ENCODE results near the gene PRMT9. TPM values are rescaled to one million over a fixed set of nuclear protein-coding genes. Genes with fewer than 3 reads are reported as not detected.

Gene PRMT9
- total RNA-seq, 3 donors from 2014 or later (not counting 1 experiment from before 2014, with no cell fraction given), result 13.4 to 16.6 (median 13.7) TPM

DNA sequence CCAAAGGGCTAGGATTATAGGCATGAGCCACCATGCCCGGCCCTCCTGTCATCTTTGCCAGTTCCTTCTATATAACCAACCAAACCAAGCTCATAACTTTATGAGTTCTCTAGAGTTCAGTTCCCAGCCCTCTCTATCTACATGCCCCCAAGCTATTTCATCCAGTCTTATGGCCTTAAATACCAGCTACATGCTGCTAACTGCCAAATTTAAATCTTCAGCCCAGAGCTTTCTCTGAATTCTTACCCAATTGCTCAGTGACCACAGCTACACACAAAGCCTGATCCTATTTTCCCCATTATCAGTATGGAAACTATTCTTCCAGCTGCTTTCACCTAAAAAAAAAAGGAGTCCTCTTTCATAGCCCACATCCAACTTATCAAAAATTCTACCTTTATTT, 43.6 kb downstream of the PRMT9 start:
- H3K36me3 ChIP-seq (ENCODE audit: control insufficient read depth, insufficient read depth, low read length), result peaks cover 37% of the 10 kb centered on the region
- DNase-seq, result no peak
- H3K4me3 Mint-ChIP-seq, result no peak overlapping the region
- peaks cover 11 to 17% of the 10 kb centered on the region in 2 donors for H3K4me1 Mint-ChIP-seq
- H3K36me3 Mint-ChIP-seq, result peaks cover 17% of the 10 kb centered on the region
- H3K9me3 ChIP-seq (ENCODE audit: control insufficient read depth, insufficient read depth, low read length), result no peaks in the 10 kb centered on the region
- no peaks in the 10 kb centered on the region for H3K27me3 ChIP-seq (ENCODE audit: control insufficient read depth, insufficient read depth, low read length)
- no peaks in the 10 kb centered on the region for H3K27me3 Mint-ChIP-seq (ENCODE audit: low read depth in 2 of 2)
- intact Hi-C loops (cut with micrococcal nuclease), result no loop called here
- no peak overlapping the region for H3K4me3 ChIP-seq (ENCODE audit: low read length)
- no peak for ATAC-seq
- no peaks in the 10 kb centered on the region for H3K4me1 ChIP-seq (ENCODE audit: control insufficient read depth, insufficient read depth, low read length)
- H3K27ac ChIP-seq (ENCODE audit: low read length), result no peak overlapping the region
- H3K27ac Mint-ChIP-seq, result no peak overlapping the region
- TF ChIP-seq CTCF (IDR thresholded peaks at IDR 0.05), result no peak
- 97% methylated on average over 1 of the region's 1 CpG for WGBS (ENCODE audit: insufficient coverage)
- no peaks in the 10 kb centered on the region for H3K9me3 Mint-ChIP-seq

DNA sequence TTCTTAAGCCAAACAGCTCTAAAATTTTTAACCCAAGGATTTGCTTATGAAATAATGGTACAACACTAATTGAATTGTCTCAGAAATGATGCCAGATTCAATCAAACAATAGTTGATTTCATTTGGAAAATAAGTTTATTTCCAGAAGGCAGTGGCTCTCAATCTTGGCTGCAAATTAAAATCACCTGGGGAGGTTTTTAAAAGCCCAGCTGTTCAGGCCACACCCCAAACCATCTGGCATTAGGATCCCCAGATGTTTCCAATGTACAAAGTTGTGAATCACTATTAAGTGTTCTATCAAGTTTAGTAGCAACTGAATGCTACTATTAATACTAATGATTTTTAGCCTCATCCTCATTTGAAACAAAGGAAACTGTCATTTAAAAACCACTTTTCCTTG, 44.6 kb downstream of the PRMT9 start:
- Mint-ChIP-seq H3K9me3 (no peaks in the 10 kb centered on the region), H3K4me3 (no peak overlapping the region), H3K27ac (peak overlapping the region; percentile 9 to 17), H3K4me1 (peaks cover 11 to 17% of the 10 kb centered on the region in 2 donors), H3K27me3 (ENCODE audit: low read depth in 2 of 2) (no peaks in the 10 kb centered on the region), H3K36me3 (peaks cover 17% of the 10 kb centered on the region)
- DNase-seq (no peak), ATAC-seq (no peak)
- H3K9me3 ChIP-seq (ENCODE audit: control insufficient read depth, insufficient read depth, low read length), result no peaks in the 10 kb centered on the region
- no peak overlapping the region for H3K27ac ChIP-seq (ENCODE audit: low read length)
- H3K4me3 ChIP-seq (ENCODE audit: low read length), result no peak overlapping the region
- H3K27me3 ChIP-seq (ENCODE audit: control insufficient read depth, insufficient read depth, low read length), result no peaks in the 10 kb centered on the region
- H3K36me3 ChIP-seq (ENCODE audit: control insufficient read depth, insufficient read depth, low read length), result peaks cover 44% of the 10 kb centered on the region
- no peaks in the 10 kb centered on the region for H3K4me1 ChIP-seq (ENCODE audit: control insufficient read depth, insufficient read depth, low read length)
- intact Hi-C loops (cut with micrococcal nuclease), result no loop called here
- TF ChIP-seq CTCF (IDR thresholded peaks at IDR 0.05), result no peak

GRCh38 chr4:147638942-147639341, 45.0 kb downstream of the PRMT9 start:
- DNase-seq (no peak), ATAC-seq (no peak)
- peaks cover 11 to 17% of the 10 kb centered on the region in 2 donors for H3K4me1 Mint-ChIP-seq

More at GRCh38 chr4:147638942-147639341, 45.0 kb downstream of the PRMT9 start:
- Mint-ChIP-seq H3K9me3 (no peaks in the 10 kb centered on the region), H3K27me3 (ENCODE audit: low read depth in 2 of 2) (no peaks in the 10 kb centered on the region), H3K36me3 (peaks cover 17% of the 10 kb centered on the region), H3K4me3 (no peak overlapping the region), H3K27ac (peak overlapping the region; percentile 9 to 17)
- no peaks in the 10 kb centered on the region for H3K9me3 ChIP-seq (ENCODE audit: control insufficient read depth, insufficient read depth, low read length)
- H3K4me1 ChIP-seq (ENCODE audit: control insufficient read depth, insufficient read depth, low read length), result no peaks in the 10 kb centered on the region
- WGBS (ENCODE audit: insufficient coverage), result 100% methylated on average over 1 of the region's 2 CpGs
- peaks cover 48% of the 10 kb centered on the region for H3K36me3 ChIP-seq (ENCODE audit: control insufficient read depth, insufficient read depth, low read length)
- intact Hi-C loops (cut with micrococcal nuclease), result no loop called here
- H3K27ac ChIP-seq (ENCODE audit: low read length), result no peak overlapping the region
- TF ChIP-seq CTCF (IDR thresholded peaks at IDR 0.05), result no peak
- H3K4me3 ChIP-seq (ENCODE audit: low read length), result no peak overlapping the region
- H3K27me3 ChIP-seq (ENCODE audit: control insufficient read depth, insufficient read depth, low read length), result no peaks in the 10 kb centered on the region

Data from natural killer cell (primary cell).